AG04449 (cell line): Measurements from ENCODE around the gene MAGI1.

Experiments used
- CTCF ChIA-PET: fragments of 350-600 bp; formaldehyde crosslinking; extraction: SDS; loops from one replicate; lab custom pipeline; 2021; ENCODE audit warnings: antibody characterized with exemption; lab: Yijun Ruan, JAX
- POLR2A ChIA-PET: fragments of 400-600, 350-600 bp; formaldehyde crosslinking; extraction: SDS; loops from one replicate; lab custom pipeline; 2020; ENCODE audit warnings: antibody characterized with exemption, inconsistent platforms; lab: Yijun Ruan, JAX
- DNase-seq: peaks from one replicate; pipeline ENCODE4 v3.0.0-alpha.2; 2010; ENCODE audit warnings: low read depth, low spot score
- H3K4me3 ChIP-seq: 2 replicates; pipeline ENCODE4 v1.5.1; 2011; ENCODE audit warnings: low read depth, mild to moderate bottlenecking, control low read depth, low read length
- CTCF ChIP-seq: IDR thresholded peaks from one replicate; pipeline ENCODE4 v1.5.1; 2011; ENCODE audit warnings: mild to moderate bottlenecking, moderate library complexity, low read length, control low read depth, inconsistent platforms; ENCODE audit not compliant: insufficient read depth; ENCODE audit errors: missing control alignments

The MAGI1 gene

GRCh38 chr3:66014056-66014455, 24.7 kb downstream of the MAGI1 start:
- no peak overlapping the region for H3K4me3 ChIP-seq
- ChIA-PET POLR2A (no interaction called here), CTCF (no interaction called here)
- DNase-seq, result no peak
- no peak for TF ChIP-seq CTCF

GRCh38 chr3:66012711-66013110, 26.0 kb downstream of the MAGI1 start:
- POLR2A ChIA-PET, result no interaction called here

GRCh38 chr3:66010739-66011655, 27.7 kb downstream of the MAGI1 start:
- ChIA-PET CTCF (interaction anchor here (1.5 kb wide), 2 partner anchors 11 to 19 kb away, joined by 3 to 5 read pairs; no protein-coding TSS in a partner anchor), POLR2A (no interaction called here)
- no peak for TF ChIP-seq CTCF
- H3K4me3 ChIP-seq, result no peak overlapping the region
- no peak for DNase-seq

More at GRCh38 chr3:66012711-66013110, 26.0 kb downstream of the MAGI1 start:
- CTCF ChIA-PET, result interaction anchor here (0.7 to 1.5 kb wide), 2 partner anchors 10 to 124 kb away, joined by 3 to 5 read pairs; no protein-coding TSS in a partner anchor
- H3K4me3 ChIP-seq, result no peak overlapping the region
- TF ChIP-seq CTCF, result no peak
- DNase-seq, result no peak

- H3K4me3 ChIP-seq, result no peak overlapping the region
- no peak for TF ChIP-seq CTCF
- no peak for DNase-seq
- CTCF ChIA-PET, result interaction anchor here (1.5 kb wide), 1 partner anchor 18 kb away, joined by 3 read pairs; no protein-coding TSS in a partner anchor
- POLR2A ChIA-PET, result no interaction called here
Observed at GRCh38 chr3:66010348-66010738, 28.4 kb downstream of the MAGI1 start.

- DNase-seq, result no peak
- no peak for TF ChIP-seq CTCF
- H3K4me3 ChIP-seq, result no peak overlapping the region
- ChIA-PET CTCF (no interaction called here), POLR2A (no interaction called here)
Observed at GRCh38 chr3:66004244-66004643, 34.5 kb downstream of the MAGI1 start.

- TF ChIP-seq CTCF, result no peak
- ChIA-PET POLR2A (no interaction called here), CTCF (interaction anchor here (1.4 kb wide), 1 partner anchor 14 kb away, joined by 3 read pairs; no protein-coding TSS in a partner anchor)
- H3K4me3 ChIP-seq, result no peak overlapping the region
- DNase-seq, result no peak
Observed at GRCh38 chr3:66001626-66002025, 37.1 kb downstream of the MAGI1 start.
